Esophagus (tissue), 2 donors: ENCODE results near the gene SYCP2. TPM values are rescaled to one million over a fixed set of nuclear protein-coding genes. Genes with fewer than 3 reads are reported as not detected.
A peak's percentile ranks its signal among the peaks of the same experiment; 100 is the strongest.

Experiments
- H3K27ac ChIP-seq, 2 donors: one replicate each; pipeline ENCODE4 v1.5.1; 2013; ENCODE audit warnings: low read depth in 2 of 2, mild to moderate bottlenecking in 2 of 2, inconsistent platforms in 1 of 2, low read length in 1 of 2, moderate library complexity in 1 of 2
- H3K27me3 ChIP-seq, 2 donors: one replicate each; pipeline ENCODE4 v1.6.1; 2013; ENCODE audit warnings: low read length in 2 of 2, control low read depth in 1 of 2, mild to moderate bottlenecking in 1 of 2; ENCODE audit not compliant: insufficient read depth in 2 of 2, control insufficient read depth in 1 of 2
- H3K36me3 ChIP-seq, 2 donors: one replicate each; pipeline ENCODE4 v1.6.1; 2013; ENCODE audit warnings: low read length in 1 of 2; ENCODE audit not compliant: control insufficient read depth in 2 of 2, insufficient read depth in 2 of 2
- H3K4me1 ChIP-seq, 2 donors: one replicate each; pipeline ENCODE4 v1.6.1; 2013; ENCODE audit warnings: low read length in 1 of 2; ENCODE audit not compliant: control insufficient read depth in 2 of 2, insufficient read depth in 2 of 2
- H3K4me3 ChIP-seq, 2 donors: one replicate each; pipeline ENCODE4 v1.5.1; 2013; ENCODE audit warnings: low read length in 2 of 2, mild to moderate bottlenecking in 2 of 2, low read depth in 1 of 2, moderate library complexity in 1 of 2
- H3K9me3 ChIP-seq, 2 donors: one replicate each; pipeline ENCODE4 v1.6.1; 2013; ENCODE audit warnings: mild to moderate bottlenecking in 2 of 2, low read depth in 1 of 2, low read length in 1 of 2, moderate library complexity in 1 of 2; ENCODE audit not compliant: control insufficient read depth in 2 of 2, insufficient read depth in 1 of 2
- WGBS, 2 donors: extraction: QIAGEN DNeasy Blood & Tissue Kit; methylation state at CpG; one replicate each; pipeline ENCODE4 v1.1.7; 2013; 5-methylcytosine and 5-hydroxymethylcytosine counted together
- polyA plus RNA-seq, 2 donors: library from polyadenylated mRNA; stranded (reverse); fragments of 200-250 nt; gene quantifications; one replicate each; pipeline ENCODE4 v1.2.3, GENCODE V29; 2013
- donor health status: healthy with polysubstance abuse.
- donor health status: Bipolar disorder and iron deficiency.

SYCP2 gene
- polyA plus RNA-seq, 2 donors: 0.56 to 1.1 TPM

DNA sequence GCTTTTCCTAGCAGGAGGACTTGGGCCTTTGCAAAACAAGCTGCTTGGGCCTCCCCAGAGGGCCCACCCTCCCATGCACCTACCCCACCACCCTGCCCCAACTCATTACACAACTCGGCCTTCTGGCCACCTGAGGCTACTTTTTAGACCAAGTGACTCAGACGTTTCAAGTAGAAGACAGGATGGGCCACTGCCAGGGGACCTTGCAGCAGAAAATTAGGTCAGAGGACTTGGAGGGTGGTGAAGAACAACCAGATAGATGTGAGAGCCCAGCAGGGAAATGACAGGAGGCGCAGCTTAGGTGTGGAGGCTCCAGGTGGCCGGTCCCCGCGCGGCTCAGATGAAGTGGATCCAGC lies 5.2 kb upstream of the SYCP2 start:
- H3K27me3 ChIP-seq: no peaks in the 10 kb centered on the region
- peaks cover 9% of the 10 kb centered on the region in 2 donors for H3K4me1 ChIP-seq
- H3K4me3 ChIP-seq: peak overlapping the region; percentile 81 to 87
- no peak overlapping the region for H3K27ac ChIP-seq
- no peaks in the 10 kb centered on the region for H3K36me3 ChIP-seq
- H3K9me3 ChIP-seq: peaks cover 0 to 3% of the 10 kb centered on the region in 2 donors
- WGBS, 2 donors: 74 to 75% methylated on average over 7 of the region's 7 CpGs

DNA sequence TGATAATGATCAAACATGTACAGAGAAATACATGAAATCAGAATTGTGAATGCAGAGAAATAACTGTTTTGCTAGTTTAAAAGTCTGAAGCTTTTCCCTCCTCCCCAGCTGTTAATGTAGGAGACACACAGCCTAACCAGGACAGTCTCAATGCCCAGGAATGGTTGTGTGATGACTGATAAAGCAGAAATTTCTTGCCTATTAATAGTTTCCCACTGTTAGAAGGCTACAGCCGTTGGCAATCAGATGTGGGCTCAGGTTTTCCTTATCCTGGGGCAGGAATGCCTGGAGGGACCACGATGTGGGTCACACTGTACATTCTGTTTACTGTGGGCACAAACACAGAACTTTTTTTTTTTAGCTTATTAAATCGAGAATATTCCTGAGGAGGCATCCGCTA lies 4.8 kb upstream of the SYCP2 start:
- no peaks in the 10 kb centered on the region for H3K36me3 ChIP-seq
- H3K4me1 ChIP-seq: peaks cover 9 to 12% of the 10 kb centered on the region in 2 donors
- H3K9me3 ChIP-seq: peaks cover 0 to 3% of the 10 kb centered on the region in 2 donors
- no peak overlapping the region for H3K27ac ChIP-seq
- no peaks in the 10 kb centered on the region for H3K27me3 ChIP-seq
- 55% methylated on average over 4 of the region's 4 CpGs for WGBS, 2 donors
- H3K4me3 ChIP-seq: peak overlapping the region in 1 of 2 donors; percentile 87

GRCh38 chr20:59937150-59937549 lies 3.7 kb upstream of the SYCP2 start:
- H3K27me3 ChIP-seq: no peaks in the 10 kb centered on the region
- WGBS, 2 donors: 63% methylated on average over 3 of the region's 3 CpGs
- H3K27ac ChIP-seq: no peak overlapping the region
- H3K36me3 ChIP-seq: no peaks in the 10 kb centered on the region
- no peak overlapping the region for H3K4me3 ChIP-seq
- peaks cover 9 to 13% of the 10 kb centered on the region in 2 donors for H3K4me1 ChIP-seq
- H3K9me3 ChIP-seq: peaks cover 0 to 3% of the 10 kb centered on the region in 2 donors

DNA sequence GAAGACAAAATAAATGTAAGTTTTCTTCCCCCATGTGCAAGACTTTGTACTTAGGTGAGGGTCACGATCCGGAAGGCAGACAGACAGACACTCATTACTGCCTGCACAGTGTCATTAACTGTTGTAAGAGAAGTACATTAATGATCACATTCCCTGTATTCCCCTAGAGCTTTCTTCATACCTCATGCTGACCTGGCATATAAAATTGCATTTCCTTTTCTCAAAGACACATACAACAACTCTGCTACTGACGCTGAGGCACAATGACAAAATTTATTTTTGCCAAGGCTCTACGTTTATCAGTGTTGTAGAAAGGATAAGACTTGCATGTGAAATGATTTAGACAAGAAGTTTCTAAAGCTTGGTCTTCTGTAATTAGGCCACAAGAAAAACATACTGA lies 3.0 kb upstream of the SYCP2 start:
- H3K36me3 ChIP-seq: no peaks in the 10 kb centered on the region
- WGBS, 2 donors: 59 to 77% methylated on average over 4 of the region's 4 CpGs
- peaks cover 0 to 3% of the 10 kb centered on the region in 2 donors for H3K9me3 ChIP-seq
- H3K4me3 ChIP-seq: no peak overlapping the region
- no peaks in the 10 kb centered on the region for H3K27me3 ChIP-seq
- H3K27ac ChIP-seq: no peak overlapping the region
- peaks cover 9 to 13% of the 10 kb centered on the region in 2 donors for H3K4me1 ChIP-seq

DNA sequence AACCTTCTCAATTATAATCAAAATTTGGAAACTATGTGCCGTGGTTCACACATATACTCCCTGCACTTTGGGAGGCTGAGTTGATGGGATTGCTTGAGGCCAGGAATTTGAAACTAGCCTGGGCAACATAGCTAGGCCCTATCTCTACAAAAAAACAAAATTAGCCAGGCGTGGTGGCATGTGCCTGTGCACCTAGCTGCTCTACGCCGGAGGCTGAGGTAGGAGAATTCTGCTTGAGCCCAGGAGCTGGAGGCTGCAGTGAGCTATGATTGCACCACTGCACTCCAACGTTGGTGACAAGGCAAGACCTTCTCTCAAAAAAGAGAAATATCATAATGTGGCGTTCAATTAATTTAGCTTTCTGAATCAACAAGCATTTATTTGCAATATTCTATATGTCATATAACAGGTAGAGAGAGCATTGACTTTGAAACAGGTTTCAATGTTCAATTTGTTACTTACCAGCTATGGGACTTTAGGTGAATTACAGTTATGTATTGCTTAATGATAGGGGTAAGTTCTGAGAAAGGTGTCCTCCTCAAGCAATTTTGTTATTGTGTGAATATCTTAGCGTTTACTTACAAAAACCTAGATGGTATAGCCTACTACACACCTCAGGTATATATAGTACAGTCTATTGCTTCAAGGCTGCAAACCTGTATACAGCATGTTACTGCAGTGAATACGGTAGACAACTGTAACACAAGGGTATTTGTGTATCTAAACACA lies 2.2 kb upstream of the SYCP2 start:
- H3K4me1 ChIP-seq: peaks cover 9 to 13% of the 10 kb centered on the region in 2 donors
- no peaks in the 10 kb centered on the region for H3K27me3 ChIP-seq
- 88 to 90% methylated on average over 8 of the region's 8 CpGs for WGBS, 2 donors
- no peaks in the 10 kb centered on the region for H3K36me3 ChIP-seq
- peaks cover 0 to 3% of the 10 kb centered on the region in 2 donors for H3K9me3 ChIP-seq
- H3K4me3 ChIP-seq: no peak overlapping the region
- H3K27ac ChIP-seq: no peak overlapping the region

DNA sequence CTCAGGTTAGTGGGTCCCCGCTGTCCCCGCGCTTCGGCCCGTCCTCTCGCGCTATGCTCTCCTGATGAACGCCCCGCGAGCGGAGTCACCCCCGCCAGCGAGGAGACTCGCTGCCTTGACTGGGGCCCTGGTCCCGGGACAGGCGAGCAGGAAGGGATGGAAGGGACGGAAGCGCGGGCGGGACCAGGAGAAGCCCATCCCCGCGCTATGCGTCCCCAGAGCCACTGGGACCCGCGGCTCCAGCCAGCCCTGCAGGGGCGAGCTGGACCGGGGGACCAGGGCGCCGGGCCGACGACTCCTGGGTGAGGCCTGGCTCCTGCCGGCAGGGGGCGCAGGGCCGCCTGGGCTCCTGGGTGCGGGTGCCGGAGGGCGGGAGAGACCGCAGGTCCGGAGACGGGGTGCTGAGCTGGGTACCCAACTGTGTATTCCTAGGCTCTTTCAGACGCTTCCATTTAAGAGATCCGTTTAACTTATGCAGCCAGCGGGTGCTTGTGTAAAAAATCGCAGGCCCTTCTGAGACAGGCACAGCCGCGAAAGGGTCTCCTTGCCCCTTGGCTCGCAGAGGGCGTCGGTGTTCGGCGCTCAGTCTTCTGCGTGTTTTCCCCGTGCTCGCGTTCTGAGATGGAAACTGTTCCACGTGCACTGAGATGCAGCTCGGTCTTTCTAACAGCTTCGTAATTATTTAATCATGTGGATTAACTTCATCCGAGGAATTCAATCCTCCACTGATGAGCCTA lies 580 bp upstream of the SYCP2 start:
- H3K27me3 ChIP-seq: no peaks in the 10 kb centered on the region
- peak overlapping the region; percentile 54 to 73 for H3K27ac ChIP-seq
- H3K4me1 ChIP-seq: peaks cover 4 to 8% of the 10 kb centered on the region in 2 donors
- H3K9me3 ChIP-seq: peaks cover 0 to under 1% of the 10 kb centered on the region in 2 donors
- H3K36me3 ChIP-seq: no peaks in the 10 kb centered on the region
- WGBS, 2 donors: 5 to 7% methylated on average over 52 to 59 of the region's 59 CpGs
- H3K4me3 ChIP-seq: peak overlapping the region; percentile 50 to 80

- H3K4me1 ChIP-seq: peaks cover 0 to 4% of the 10 kb centered on the region in 2 donors
- H3K4me3 ChIP-seq: peak overlapping the region in 1 of 2 donors; percentile 45
- H3K27ac ChIP-seq: no peak overlapping the region
- no peaks in the 10 kb centered on the region for H3K27me3 ChIP-seq
- WGBS, 2 donors: 88 to 90% methylated on average over 72 of the region's 72 CpGs
- no peaks in the 10 kb centered on the region for H3K36me3 ChIP-seq
- H3K9me3 ChIP-seq: no peaks in the 10 kb centered on the region
Observed at GRCh38 chr20:59932616-59933295, 681 bp downstream of the SYCP2 start.

DNA sequence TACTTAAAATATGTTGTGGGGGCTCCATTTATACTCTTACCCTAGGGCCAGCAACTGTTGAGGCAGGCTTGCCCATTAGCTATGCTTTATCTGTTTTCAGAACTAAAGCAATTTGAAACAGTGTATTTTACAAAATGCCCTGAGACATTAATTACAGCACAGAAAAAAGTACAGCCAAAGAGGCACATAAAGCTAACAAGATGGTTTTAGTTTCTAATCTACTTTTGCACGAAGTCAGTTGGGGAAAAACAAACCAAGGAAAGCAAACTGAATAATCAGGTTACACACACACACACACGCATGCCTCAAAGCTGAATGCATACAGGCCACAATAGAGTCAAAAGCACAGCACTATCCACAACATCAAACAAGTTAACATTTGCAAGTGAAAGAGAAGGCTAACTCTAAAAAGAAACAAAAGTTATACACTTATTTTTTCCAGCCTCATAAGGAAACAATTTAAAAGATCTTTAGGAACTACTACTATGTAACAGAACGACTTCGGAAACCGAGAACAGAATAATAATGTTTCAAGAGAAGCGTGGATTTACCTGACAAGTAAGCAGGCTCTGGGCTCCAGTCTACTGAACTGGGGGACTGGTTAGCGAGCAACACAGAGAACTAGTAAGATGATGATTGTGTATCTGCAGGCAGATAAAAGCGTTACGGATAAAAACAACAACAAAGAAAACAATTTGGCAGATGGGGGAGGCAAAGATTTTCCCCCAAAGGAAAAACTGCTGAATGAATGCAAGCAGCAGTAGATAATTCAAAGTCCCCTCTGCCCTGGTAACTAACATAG lies 1.7 kb downstream of the SYCP2 start:
- whole genome bisulfite sequencing, 2 donors: 85 to 88% methylated on average over 9 of the region's 9 CpGs
- Histone ChIP-seq H3K36me3 (no peaks in the 10 kb centered on the region), H3K27ac (no peak overlapping the region), H3K27me3 (no peaks in the 10 kb centered on the region), H3K4me3 (no peak overlapping the region), H3K9me3 (no peaks in the 10 kb centered on the region), H3K4me1 (peaks cover 0 to 4% of the 10 kb centered on the region in 2 donors)

- Histone ChIP-seq H3K27me3 (no peaks in the 10 kb centered on the region), H3K4me1 (no peaks in the 10 kb centered on the region), H3K9me3 (no peaks in the 10 kb centered on the region), H3K4me3 (no peak overlapping the region), H3K36me3 (no peaks in the 10 kb centered on the region), H3K27ac (no peak overlapping the region)
Observed at GRCh38 chr20:59925899-59926298, 7.5 kb downstream of the SYCP2 start.
